HepG2 (cell line): ENCODE data around the gene MYO5B.

ENCODE experiments used
- CTCF ChIP-seq: sonication (generic); formaldehyde crosslinking; IDR thresholded peaks from 2 replicates; pipeline ENCODE4 v1.5.0; 2020; ENCODE audit warnings: mild to moderate bottlenecking, missing genetic modification reagents, moderate library complexity
- FOXK1 ChIP-seq: sonication (generic); formaldehyde crosslinking; IDR thresholded peaks from 2 replicates; pipeline ENCODE4 v1.4.0; 2020; ENCODE audit warnings: low read depth, missing genetic modification reagents, borderline replicate concordance
- HDAC1 ChIP-seq: sonication (generic); formaldehyde crosslinking; IDR thresholded peaks from 2 replicates; pipeline ENCODE4 v1.5.1; 2020; ENCODE audit warnings: mild to moderate bottlenecking, missing genetic modification reagents
- MAFG ChIP-seq: sonication (generic); formaldehyde crosslinking; IDR thresholded peaks from 2 replicates; pipeline ENCODE4 v1.5.1; 2020; ENCODE audit warnings: mild to moderate bottlenecking, missing genetic modification reagents
- POLR2A ChIP-seq, 2 experiments: IDR thresholded peaks; 2 replicates each; pipeline ENCODE4 v1.6.1; 2011; ENCODE audit warnings: low read depth in 2 of 2, low read length in 2 of 2, mild to moderate bottlenecking in 1 of 2, moderate library complexity in 1 of 2; ENCODE audit not compliant: insufficient read depth in 1 of 2
- TRIM24 ChIP-seq: sonication (generic); formaldehyde crosslinking; IDR thresholded peaks from 2 replicates; pipeline ENCODE4 v1.8.0; 2022; ENCODE audit warnings: mild to moderate bottlenecking, missing genetic modification reagents
- ZFX ChIP-seq: sonication (generic); formaldehyde crosslinking; IDR thresholded peaks from 2 replicates; pipeline ENCODE4 v1.4.0; 2020; ENCODE audit warnings: mild to moderate bottlenecking, low read depth, missing genetic modification reagents, moderate library complexity
- ZFYVE20 ChIP-seq: sonication (generic); formaldehyde crosslinking; IDR thresholded peaks from 2 replicates; pipeline ENCODE4 v1.8.0; 2023; ENCODE audit warnings: low read depth, mild to moderate bottlenecking, moderate library complexity, missing genetic modification reagents, borderline replicate concordance
- ZNF274 ChIP-seq: sonication (generic); formaldehyde crosslinking; IDR thresholded peaks from 2 replicates; pipeline ENCODE4 v1.5.1; 2020; ENCODE audit warnings: mild to moderate bottlenecking, missing genetic modification reagents

- TF ChIP-seq CTCF (no peak), TRIM24 (CRISPR knock-in tag) (no peak), HDAC1 (no peak), ZFYVE20 (no peak), MAFG (CRISPR knock-in tag) (no peak), POLR2A (IDR thresholded peaks at IDR 0.05; ENCODE audit: insufficient read depth in 1 of 2, low read depth in 2 of 2, low read length in 2 of 2) (no peak), FOXK1 (CRISPR knock-in tag) (no peak), ZNF274 (CRISPR knock-in tag) (no peak), ZFX (CRISPR knock-in tag) (no peak)
Measured at GRCh38 chr18:49922228-49922627, 272.7 kb downstream of the MYO5B start.
